ENCODE data around the gene MARCHF7. TPM values are rescaled to one million over a fixed set of nuclear protein-coding genes. Genes with fewer than 3 reads are reported as not detected.

Gene MARCHF7
- total and polyA plus RNA-seq, 2 donors (not counting 1 experiment from before 2014, with no cell fraction given): 65.6 to 97.1 TPM

DNA sequence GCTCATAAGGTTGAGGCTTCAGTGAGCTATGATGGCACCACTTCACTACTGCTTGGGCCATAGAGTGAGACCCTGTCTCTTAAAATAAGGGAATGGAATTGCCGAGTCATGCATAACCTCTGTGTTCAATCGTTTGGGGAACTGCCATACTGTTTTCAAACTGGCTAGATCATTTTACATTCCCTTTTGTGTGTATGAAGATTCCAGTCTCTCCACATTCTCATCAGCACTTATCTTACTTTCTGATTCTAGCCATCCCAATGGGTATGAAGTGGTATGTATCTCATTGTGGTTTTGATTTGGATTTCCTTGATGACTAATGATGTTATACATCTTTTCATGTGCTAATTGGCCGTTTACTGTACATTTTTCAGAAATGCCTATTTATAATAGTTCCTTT, 23.7 kb downstream of the MARCHF7 start:
- Histone ChIP-seq H3K36me3 (ENCODE audit: control insufficient read depth, insufficient read depth, low read length) (peaks cover 13% of the 10 kb centered on the region), H3K4me1 (ENCODE audit: control insufficient read depth, extremely low read depth, insufficient read depth, low read length) (peaks cover 2% of the 10 kb centered on the region), H2AFZ (ENCODE audit: low read length) (no peak overlapping the region), H3K79me2 (ENCODE audit: control insufficient read depth, insufficient read depth, low read length) (peaks cover 84% of the 10 kb centered on the region), H3K4me3 (replicated peaks in 1 of 4; ENCODE audit: control extremely low read depth in 1 of 4, insufficient read depth in 1 of 4, low read depth in 3 of 4, low read length in 4 of 4) (no peak overlapping the region), H3K27me3 (ENCODE audit: control insufficient read depth, insufficient read depth, low read length) (no peaks in the 10 kb centered on the region), H4K20me1 (ENCODE audit: control insufficient read depth, extremely low read depth, insufficient read depth, low read length) (peaks cover 1% of the 10 kb centered on the region), H3K9ac (ENCODE audit: insufficient read depth, low read length) (no peak overlapping the region), H3K27ac (ENCODE audit: insufficient read depth, low read length) (no peak overlapping the region), H3K9me3 (ENCODE audit: control insufficient read depth, insufficient read depth, low read depth, low read length) (no peaks in the 10 kb centered on the region), H3K4me2 (ENCODE audit: extremely low read depth, insufficient read depth, low read length) (no peak overlapping the region)
- TF ChIP-seq, protein P1, sequence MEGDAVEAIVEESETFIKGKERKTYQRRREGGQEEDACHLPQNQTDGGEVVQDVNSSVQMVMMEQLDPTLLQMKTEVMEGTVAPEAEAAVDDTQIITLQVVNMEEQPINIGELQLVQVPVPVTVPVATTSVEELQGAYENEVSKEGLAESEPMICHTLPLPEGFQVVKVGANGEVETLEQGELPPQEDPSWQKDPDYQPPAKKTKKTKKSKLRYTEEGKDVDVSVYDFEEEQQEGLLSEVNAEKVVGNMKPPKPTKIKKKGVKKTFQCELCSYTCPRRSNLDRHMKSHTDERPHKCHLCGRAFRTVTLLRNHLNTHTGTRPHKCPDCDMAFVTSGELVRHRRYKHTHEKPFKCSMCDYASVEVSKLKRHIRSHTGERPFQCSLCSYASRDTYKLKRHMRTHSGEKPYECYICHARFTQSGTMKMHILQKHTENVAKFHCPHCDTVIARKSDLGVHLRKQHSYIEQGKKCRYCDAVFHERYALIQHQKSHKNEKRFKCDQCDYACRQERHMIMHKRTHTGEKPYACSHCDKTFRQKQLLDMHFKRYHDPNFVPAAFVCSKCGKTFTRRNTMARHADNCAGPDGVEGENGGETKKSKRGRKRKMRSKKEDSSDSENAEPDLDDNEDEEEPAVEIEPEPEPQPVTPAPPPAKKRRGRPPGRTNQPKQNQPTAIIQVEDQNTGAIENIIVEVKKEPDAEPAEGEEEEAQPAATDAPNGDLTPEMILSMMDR (conservative IDR thresholded peaks at IDR 0.05 in 1 of 2, IDR thresholded peaks at IDR 0.05 in 1 of 2; ENCODE audit: low read depth in 1 of 2, low read length in 2 of 2): no peak
- TF ChIP-seq EZH2 (IDR thresholded peaks at IDR 0.05; ENCODE audit: low read length, missing control alignments): no peak
- DNase-seq (ENCODE audit: low read depth in 2 of 2): peak in 1 of 2 donors; percentile 82

DNA sequence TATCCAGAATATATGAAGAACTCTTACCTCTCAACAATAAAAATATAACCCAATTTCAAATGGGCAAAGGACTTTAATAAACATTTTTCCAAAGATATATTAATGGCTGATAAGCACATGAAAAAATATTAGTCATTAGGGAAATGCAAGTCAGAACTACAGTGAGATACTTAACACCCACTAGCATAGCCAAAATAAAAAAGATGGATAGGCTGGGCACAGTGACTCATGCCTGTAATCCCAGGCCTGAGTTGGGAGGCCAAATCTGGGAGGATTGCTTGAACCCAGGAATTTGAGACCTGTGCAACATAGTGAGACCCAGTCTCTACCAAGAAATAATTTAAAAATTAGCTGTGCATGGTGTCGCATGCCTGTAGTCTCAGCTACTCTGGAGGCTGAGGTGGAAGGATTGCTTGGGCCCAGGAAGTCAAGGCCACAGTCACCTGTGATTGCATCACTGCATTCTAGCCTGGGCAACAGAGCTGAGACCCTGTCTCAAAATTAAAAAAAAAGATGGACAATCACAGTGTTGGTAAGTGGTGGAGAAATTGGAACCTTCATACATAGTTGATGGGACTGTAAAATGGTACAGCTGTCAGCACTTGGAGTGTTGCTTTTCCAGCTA, 25.1 kb downstream of the MARCHF7 start:
- peaks cover 2% of the 10 kb centered on the region for H3K4me1 ChIP-seq (ENCODE audit: control insufficient read depth, extremely low read depth, insufficient read depth, low read length)
- H2AFZ ChIP-seq (ENCODE audit: low read length): no peak overlapping the region
- H3K36me3 ChIP-seq (ENCODE audit: control insufficient read depth, insufficient read depth, low read length): peaks cover 13% of the 10 kb centered on the region
- H3K4me2 ChIP-seq (ENCODE audit: extremely low read depth, insufficient read depth, low read length): no peak overlapping the region
- H3K27ac ChIP-seq (ENCODE audit: insufficient read depth, low read length): no peak overlapping the region
- H3K79me2 ChIP-seq (ENCODE audit: control insufficient read depth, insufficient read depth, low read length): peaks cover 94% of the 10 kb centered on the region
- H4K20me1 ChIP-seq (ENCODE audit: control insufficient read depth, extremely low read depth, insufficient read depth, low read length): peaks cover 1% of the 10 kb centered on the region
- DNase-seq (ENCODE audit: low read depth in 2 of 2): peak in 1 of 2 donors; percentile 52
- TF ChIP-seq, protein P1 (conservative IDR thresholded peaks at IDR 0.05 in 1 of 2, IDR thresholded peaks at IDR 0.05 in 1 of 2; ENCODE audit: low read depth in 1 of 2, low read length in 2 of 2): no peak
- no peak for TF ChIP-seq EZH2 (IDR thresholded peaks at IDR 0.05; ENCODE audit: low read length, missing control alignments)
- H3K27me3 ChIP-seq (ENCODE audit: control insufficient read depth, insufficient read depth, low read length): no peaks in the 10 kb centered on the region
- H3K9me3 ChIP-seq (ENCODE audit: control insufficient read depth, insufficient read depth, low read depth, low read length): no peaks in the 10 kb centered on the region
- H3K9ac ChIP-seq (ENCODE audit: insufficient read depth, low read length): no peak overlapping the region
- no peak overlapping the region for H3K4me3 ChIP-seq (replicated peaks in 1 of 4; ENCODE audit: control extremely low read depth in 1 of 4, insufficient read depth in 1 of 4, low read depth in 3 of 4, low read length in 4 of 4)

DNA sequence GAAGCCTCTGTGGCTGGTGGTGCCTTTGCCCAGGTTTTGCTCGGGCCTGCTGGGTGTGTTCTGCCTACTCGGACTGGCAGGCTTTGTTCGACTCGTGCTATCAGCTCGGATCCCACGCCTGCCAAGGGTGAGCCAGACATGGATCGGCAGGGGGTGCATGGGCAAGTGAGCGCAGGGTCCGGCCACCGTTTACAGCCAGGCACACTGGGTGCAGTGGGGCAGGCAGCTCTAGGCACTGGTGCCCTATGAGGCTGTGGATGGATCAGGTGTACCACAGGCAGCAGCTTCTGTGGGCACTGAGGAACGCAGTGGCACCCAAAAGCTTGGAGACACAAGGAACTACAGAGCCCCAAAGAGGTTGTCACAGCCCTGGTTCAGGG, 25.6 kb downstream of the MARCHF7 start:
- H2AFZ ChIP-seq (ENCODE audit: low read length): no peak overlapping the region
- H3K27ac ChIP-seq (ENCODE audit: insufficient read depth, low read length): no peak overlapping the region
- H3K36me3 ChIP-seq (ENCODE audit: control insufficient read depth, insufficient read depth, low read length): peaks cover 15% of the 10 kb centered on the region
- H3K4me1 ChIP-seq (ENCODE audit: control insufficient read depth, extremely low read depth, insufficient read depth, low read length): peaks cover 2% of the 10 kb centered on the region
- no peaks in the 10 kb centered on the region for H3K27me3 ChIP-seq (ENCODE audit: control insufficient read depth, insufficient read depth, low read length)
- no peak overlapping the region for H3K4me3 ChIP-seq (replicated peaks in 1 of 4; ENCODE audit: control extremely low read depth in 1 of 4, insufficient read depth in 1 of 4, low read depth in 3 of 4, low read length in 4 of 4)
- no peak overlapping the region for H3K9ac ChIP-seq (ENCODE audit: insufficient read depth, low read length)
- peaks cover 1% of the 10 kb centered on the region for H4K20me1 ChIP-seq (ENCODE audit: control insufficient read depth, extremely low read depth, insufficient read depth, low read length)
- no peak for TF ChIP-seq EZH2 (IDR thresholded peaks at IDR 0.05; ENCODE audit: low read length, missing control alignments)
- TF ChIP-seq, protein P1 (conservative IDR thresholded peaks at IDR 0.05 in 1 of 2, IDR thresholded peaks at IDR 0.05 in 1 of 2; ENCODE audit: low read depth in 1 of 2, low read length in 2 of 2): no peak
- H3K79me2 ChIP-seq (ENCODE audit: control insufficient read depth, insufficient read depth, low read length): peaks cover 94% of the 10 kb centered on the region
- H3K9me3 ChIP-seq (ENCODE audit: control insufficient read depth, insufficient read depth, low read depth, low read length): no peaks in the 10 kb centered on the region
- H3K4me2 ChIP-seq (ENCODE audit: extremely low read depth, insufficient read depth, low read length): no peak overlapping the region
- no peak for DNase-seq (ENCODE audit: low read depth in 2 of 2)

Data from fibroblast of lung (primary cell).